Osteocyte (in vitro differentiated cells): ENCODE results near the gene GRK6. TPM values are rescaled to one million over a fixed set of nuclear protein-coding genes. Genes with fewer than 3 reads are reported as not detected.
A peak's percentile ranks its signal among the peaks of the same experiment; 100 is the strongest.

Experiments used
- DNase-seq: peaks from one replicate; pipeline ENCODE4 v3.0.0; 2021; ENCODE audit warnings: mixed read lengths; ENCODE audit not compliant: unreplicated experiment; ENCODE audit errors: extremely low spot score
- H3K27ac Mint-ChIP-seq: one replicate; pipeline ENCODE4 v1.8.0; 2021; ENCODE audit warnings: mild to moderate bottlenecking, mixed read lengths; ENCODE audit not compliant: unreplicated experiment
- H3K27me3 Mint-ChIP-seq: one replicate; pipeline ENCODE4 v1.8.0; 2021; ENCODE audit warnings: mixed read lengths; ENCODE audit not compliant: unreplicated experiment
- H3K36me3 Mint-ChIP-seq: one replicate; pipeline ENCODE4 v1.8.0; 2021; ENCODE audit warnings: mixed read lengths; ENCODE audit not compliant: unreplicated experiment
- H3K4me1 Mint-ChIP-seq: one replicate; pipeline ENCODE4 v1.8.0; 2021; ENCODE audit warnings: mixed read lengths; ENCODE audit not compliant: unreplicated experiment
- H3K4me3 Mint-ChIP-seq: one replicate; pipeline ENCODE4 v1.8.0; 2021; ENCODE audit warnings: mild to moderate bottlenecking, moderate library complexity, mixed read lengths; ENCODE audit not compliant: unreplicated experiment
- H3K9me3 Mint-ChIP-seq: one replicate; pipeline ENCODE4 v1.8.0; 2021; ENCODE audit warnings: mixed read lengths; ENCODE audit not compliant: unreplicated experiment
- total RNA-seq: library from RNA; stranded (reverse); gene quantifications from 2 replicates; pipeline ENCODE4 v1.2.1, GENCODE V29; 2021
- TF ChIP-seq, protein P1 (sequence below): fragments of 200-600 bp; sonication (generic); IDR thresholded peaks from 2 replicates; pipeline ENCODE4 v1.5.0; 2021; ENCODE audit warnings: antibody characterized with exemption, mild to moderate bottlenecking, moderate library complexity

Gene GRK6
- total RNA-seq, 1 donor from 2014 or later, result 38.2 TPM

DNA sequence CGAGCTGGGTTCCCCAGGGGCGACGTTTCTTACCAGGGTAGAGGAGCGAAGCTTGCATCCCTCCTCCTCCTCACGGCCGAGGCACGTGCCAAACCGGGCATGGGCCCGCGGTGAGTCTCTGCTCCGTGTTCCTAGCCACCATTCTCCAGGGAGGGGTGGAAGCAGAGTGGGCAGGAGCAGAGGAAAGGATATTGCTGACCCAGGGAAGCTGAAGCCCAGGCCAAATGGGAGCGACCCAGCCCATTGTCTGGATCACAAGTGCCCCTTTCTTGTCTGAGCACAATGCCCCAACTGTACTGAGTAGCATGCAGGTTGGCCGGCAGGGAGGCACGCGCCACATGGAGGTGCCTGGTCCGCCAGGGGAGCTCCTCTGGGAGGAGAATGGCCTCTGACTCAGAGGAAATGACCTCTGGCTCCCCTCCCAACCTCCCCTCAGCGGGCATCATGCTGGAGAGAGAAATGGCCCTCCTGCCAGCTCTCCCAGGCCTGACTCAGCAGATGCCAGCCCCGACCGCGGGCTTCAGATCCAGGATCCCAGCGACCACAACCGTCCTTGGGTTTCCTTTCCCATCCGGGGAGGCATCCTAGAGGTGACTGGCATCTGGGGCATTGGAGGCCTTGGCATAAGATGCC lies 21.3 kb downstream of the GRK6 start:
- Mint-ChIP-seq H3K9me3 (no peaks in the 10 kb centered on the region), H3K27ac (peak overlapping the region; percentile 76)

DNA sequence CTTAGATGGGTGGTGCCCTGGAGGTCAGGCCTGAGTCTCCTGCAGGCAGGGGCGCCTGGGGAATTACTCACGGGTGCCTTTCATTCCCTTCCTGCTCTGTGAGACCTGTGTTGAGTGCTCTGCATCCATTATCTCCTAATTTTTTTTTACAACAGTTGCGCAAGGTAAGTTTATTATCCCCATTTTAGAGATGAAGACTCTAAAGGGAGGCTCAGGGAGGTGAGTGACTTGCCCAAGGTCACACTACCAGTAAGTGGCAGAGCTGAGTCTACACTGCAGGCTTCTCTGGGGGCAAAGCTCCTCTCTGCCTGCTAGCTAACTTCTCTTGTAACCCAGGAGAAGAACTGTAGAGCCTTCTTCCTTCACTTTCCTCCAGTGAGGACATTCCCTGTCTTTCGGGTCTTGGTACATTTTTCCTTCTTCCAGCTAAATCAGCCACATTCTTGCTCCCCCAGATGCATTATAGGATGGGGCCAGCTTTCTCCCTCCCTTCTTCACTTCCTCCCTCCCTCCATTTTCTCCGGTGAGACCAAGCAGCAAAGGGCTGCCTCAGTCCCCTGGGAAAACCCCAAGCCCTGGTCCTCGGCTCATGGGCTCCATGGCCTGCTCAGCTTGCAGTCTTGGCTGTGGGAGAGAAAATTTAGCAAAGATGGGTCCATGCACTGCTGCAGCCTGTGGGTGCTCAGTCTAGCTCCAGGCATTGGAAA lies 21.9 kb downstream of the GRK6 start:
- no peaks in the 10 kb centered on the region for H3K36me3 Mint-ChIP-seq
- no peaks in the 10 kb centered on the region for H3K9me3 Mint-ChIP-seq
- TF ChIP-seq, protein P1, sequence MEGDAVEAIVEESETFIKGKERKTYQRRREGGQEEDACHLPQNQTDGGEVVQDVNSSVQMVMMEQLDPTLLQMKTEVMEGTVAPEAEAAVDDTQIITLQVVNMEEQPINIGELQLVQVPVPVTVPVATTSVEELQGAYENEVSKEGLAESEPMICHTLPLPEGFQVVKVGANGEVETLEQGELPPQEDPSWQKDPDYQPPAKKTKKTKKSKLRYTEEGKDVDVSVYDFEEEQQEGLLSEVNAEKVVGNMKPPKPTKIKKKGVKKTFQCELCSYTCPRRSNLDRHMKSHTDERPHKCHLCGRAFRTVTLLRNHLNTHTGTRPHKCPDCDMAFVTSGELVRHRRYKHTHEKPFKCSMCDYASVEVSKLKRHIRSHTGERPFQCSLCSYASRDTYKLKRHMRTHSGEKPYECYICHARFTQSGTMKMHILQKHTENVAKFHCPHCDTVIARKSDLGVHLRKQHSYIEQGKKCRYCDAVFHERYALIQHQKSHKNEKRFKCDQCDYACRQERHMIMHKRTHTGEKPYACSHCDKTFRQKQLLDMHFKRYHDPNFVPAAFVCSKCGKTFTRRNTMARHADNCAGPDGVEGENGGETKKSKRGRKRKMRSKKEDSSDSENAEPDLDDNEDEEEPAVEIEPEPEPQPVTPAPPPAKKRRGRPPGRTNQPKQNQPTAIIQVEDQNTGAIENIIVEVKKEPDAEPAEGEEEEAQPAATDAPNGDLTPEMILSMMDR, result no peak
- DNase-seq, result no peak
- no peaks in the 10 kb centered on the region for H3K27me3 Mint-ChIP-seq
- peak overlapping the region; percentile 76 for H3K27ac Mint-ChIP-seq
- peaks cover 20% of the 10 kb centered on the region for H3K4me1 Mint-ChIP-seq
- peak overlapping the region; percentile 19 for H3K4me3 Mint-ChIP-seq

More for the DNA sequence above, 21.3 kb downstream of the GRK6 start:
- Mint-ChIP-seq H3K4me3 (peak overlapping the region; percentile 64), H3K36me3 (no peaks in the 10 kb centered on the region), H3K27me3 (no peaks in the 10 kb centered on the region), H3K4me1 (peaks cover 20% of the 10 kb centered on the region)
- TF ChIP-seq, protein P1, result no peak
- no peak for DNase-seq

DNA sequence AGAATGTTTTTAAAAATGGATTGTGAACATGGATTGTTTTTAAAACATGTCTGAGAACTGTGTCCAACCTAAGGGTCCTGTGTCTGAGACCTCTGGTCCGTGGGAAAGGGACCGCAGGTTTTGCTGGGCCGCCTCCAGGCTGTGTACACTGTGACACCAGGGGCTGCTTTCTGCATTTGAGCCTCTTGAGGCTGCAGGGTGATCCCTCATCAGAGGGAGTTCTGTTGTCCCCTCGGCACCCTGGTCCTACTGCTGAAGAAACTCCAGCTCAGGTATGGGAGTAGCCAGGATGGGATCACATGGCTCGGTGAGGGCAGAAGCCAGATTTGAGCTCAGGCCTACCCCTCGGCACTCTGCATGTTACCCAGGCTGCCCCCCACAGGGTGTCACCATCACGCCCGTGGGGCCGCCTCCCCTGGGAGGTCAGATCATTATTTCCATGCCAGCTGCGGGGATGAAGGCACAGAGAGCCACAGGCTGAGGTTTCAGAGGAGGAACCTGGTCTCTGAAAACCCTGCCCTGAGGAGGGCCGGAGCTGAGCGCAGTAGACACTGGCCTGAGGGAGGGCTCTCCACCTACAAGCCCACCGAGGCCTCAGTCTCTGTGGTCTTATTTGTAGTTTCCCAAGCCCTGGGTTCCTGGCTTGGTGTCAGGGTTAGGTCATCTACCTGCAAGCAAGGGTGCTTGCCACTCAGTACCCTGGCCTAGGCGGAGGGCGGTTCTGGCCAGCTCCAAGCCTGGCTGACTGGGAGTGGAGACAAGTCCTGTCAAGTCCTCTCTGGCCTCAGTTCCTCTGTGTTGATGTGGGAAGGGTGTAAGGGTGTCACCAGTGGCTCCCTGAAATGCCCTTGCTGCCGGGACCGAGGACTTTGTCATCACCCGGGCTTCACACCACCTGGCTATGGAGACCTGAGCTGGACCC lies 22.9 kb downstream of the GRK6 start:
- H3K36me3 Mint-ChIP-seq, result no peaks in the 10 kb centered on the region

DNA sequence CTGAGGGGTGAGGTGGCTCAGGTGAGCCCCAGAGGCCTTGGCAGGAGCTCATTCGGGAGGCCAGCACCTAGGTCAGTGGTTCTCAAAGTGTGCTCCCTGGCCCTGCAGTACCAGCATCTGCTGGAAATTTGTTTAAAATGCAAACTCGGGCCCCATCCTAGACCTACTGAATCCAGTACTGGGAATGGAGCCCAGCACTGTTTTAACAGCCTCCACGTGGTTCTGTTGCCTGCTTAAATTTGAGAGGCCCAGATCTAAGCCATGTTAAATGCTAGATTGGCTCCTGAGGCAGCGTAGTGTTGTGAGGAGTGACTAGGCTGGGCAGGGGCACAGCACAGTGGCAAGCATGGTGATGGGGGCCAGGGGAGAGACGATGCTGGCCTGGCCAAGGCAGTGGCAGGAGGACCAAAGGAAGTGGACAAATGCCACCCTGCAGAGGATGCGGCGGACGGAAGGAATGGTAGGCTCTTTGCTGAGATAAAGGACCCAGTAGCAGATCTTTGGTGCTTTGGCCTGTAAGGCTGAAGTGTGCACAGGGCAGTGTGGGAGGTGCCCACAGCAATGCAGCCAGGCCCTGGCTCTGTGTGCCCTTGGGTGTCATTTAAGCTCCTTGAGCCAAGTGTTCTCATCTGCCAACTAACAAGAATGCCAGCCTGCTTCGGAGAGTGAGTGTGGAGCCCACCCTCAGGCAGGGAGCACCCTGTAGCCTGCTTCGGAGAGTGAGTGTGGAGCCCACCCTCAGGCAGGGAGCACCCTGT lies 24.4 kb downstream of the GRK6 start:
- no peak for DNase-seq
- Mint-ChIP-seq H3K9me3 (no peaks in the 10 kb centered on the region), H3K27me3 (no peaks in the 10 kb centered on the region), H3K36me3 (no peaks in the 10 kb centered on the region), H3K4me1 (peaks cover 20% of the 10 kb centered on the region), H3K27ac (no peak overlapping the region), H3K4me3 (no peak overlapping the region)
- TF ChIP-seq, protein P1, result no peak

More for the DNA sequence above, 22.9 kb downstream of the GRK6 start:
- no peak for DNase-seq
- TF ChIP-seq, protein P1, result no peak
- peaks cover 24% of the 10 kb centered on the region for H3K4me1 Mint-ChIP-seq
- no peaks in the 10 kb centered on the region for H3K9me3 Mint-ChIP-seq
- H3K27ac Mint-ChIP-seq, result no peak overlapping the region
- H3K4me3 Mint-ChIP-seq, result no peak overlapping the region
- no peaks in the 10 kb centered on the region for H3K27me3 Mint-ChIP-seq
